ENCODE results near the gene KLK3. TPM values are rescaled to one million over a fixed set of nuclear protein-coding genes. Genes with fewer than 3 reads are reported as not detected.

The KLK3 gene
- polyA plus RNA-seq, 2 donors, result not detected

DNA sequence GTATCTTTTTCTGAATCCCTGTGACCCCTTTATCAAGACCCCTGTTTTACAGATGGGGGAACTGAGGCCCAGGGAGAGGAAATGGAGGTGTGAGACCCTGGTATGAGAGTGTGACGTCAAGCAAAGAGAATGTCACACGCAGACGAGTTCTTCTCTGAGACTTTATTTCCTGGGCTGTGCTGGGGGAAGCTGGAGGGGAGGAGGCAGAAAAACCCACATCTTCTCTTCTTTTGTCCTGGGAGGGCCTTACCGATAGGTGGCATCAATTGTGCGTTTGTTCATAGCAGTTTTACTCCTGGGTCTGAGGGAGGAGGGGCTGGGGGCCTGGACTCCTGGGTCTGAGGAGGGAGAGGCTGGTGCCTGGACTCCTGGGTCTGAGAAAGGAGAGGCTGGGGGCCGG is 16.5 kb upstream of the KLK3 start:
- Histone ChIP-seq H3K9me3 (ENCODE audit: control insufficient read depth in 2 of 2, insufficient read depth in 1 of 2, low read depth in 1 of 2, low read length in 1 of 2) (peaks cover 0 to 2% of the 10 kb centered on the region in 2 donors), H3K27me3 (ENCODE audit: control insufficient read depth in 1 of 2, insufficient read depth in 2 of 2, low read length in 2 of 2) (no peaks in the 10 kb centered on the region), H3K4me1 (ENCODE audit: control insufficient read depth in 2 of 2, insufficient read depth in 2 of 2, low read length in 1 of 2) (peaks cover 0 to 5% of the 10 kb centered on the region in 2 donors), H3K4me3 (ENCODE audit: low read depth in 1 of 2, low read length in 2 of 2) (no peak overlapping the region), H3K27ac (ENCODE audit: low read depth in 2 of 2, low read length in 1 of 2) (no peak overlapping the region), H3K36me3 (ENCODE audit: control insufficient read depth in 2 of 2, insufficient read depth in 2 of 2, low read length in 1 of 2) (no peaks in the 10 kb centered on the region)
- 16 to 19% methylated on average over 6 of the region's 6 CpGs for WGBS, 2 donors

DNA sequence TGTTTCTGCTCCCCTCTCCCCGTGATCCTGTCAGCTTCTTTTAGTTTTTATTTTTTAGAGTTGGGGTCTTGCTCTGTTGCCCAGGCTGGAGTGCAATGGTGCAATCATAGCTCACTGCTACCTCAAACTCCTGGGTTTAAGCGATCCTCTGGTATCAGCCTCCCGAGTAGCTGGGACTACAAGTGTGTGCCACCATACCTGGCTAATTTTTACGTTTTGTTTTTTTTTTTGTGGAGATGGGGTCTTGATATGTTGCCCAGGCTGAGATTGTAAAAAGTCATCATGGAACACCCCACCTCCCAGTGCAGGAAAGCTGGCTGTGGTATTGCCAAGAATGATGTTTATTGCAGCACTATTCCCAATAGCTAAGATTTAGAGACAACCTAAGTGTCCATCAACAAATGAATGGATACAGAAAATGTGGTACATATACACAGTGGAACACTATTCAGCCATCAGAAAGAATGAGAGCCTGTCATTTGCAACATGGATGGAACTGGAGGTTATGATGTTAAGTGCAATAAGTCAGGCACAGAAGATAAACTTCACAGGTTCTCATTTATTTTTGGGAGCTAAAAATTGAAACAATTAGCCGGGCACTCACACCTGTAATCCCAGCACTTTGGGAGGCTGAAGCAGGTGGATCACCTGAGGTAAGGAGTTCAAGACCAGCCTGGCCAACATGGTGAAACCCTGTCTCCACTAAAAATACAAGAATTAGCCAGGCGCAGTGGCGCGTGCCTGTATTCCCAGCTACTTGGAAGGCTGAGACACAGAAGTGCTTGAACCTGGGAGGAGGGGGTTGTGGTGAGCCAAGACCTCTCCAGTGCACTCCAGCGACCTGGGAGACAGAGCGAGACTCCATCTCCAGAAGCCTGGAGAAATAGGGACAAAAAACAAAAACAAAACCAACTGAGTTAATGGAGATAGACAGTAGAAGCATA is 14.7 kb upstream of the KLK3 start:
- H3K27me3 ChIP-seq (ENCODE audit: control insufficient read depth in 1 of 2, insufficient read depth in 2 of 2, low read length in 2 of 2), result no peaks in the 10 kb centered on the region
- H3K9me3 ChIP-seq (ENCODE audit: control insufficient read depth in 2 of 2, insufficient read depth in 1 of 2, low read depth in 1 of 2, low read length in 1 of 2), result peaks cover 4 to 7% of the 10 kb centered on the region in 2 donors
- 80 to 83% methylated on average over 10 of the region's 10 CpGs for WGBS, 2 donors
- no peak overlapping the region for H3K4me3 ChIP-seq (ENCODE audit: low read depth in 1 of 2, low read length in 2 of 2)
- no peaks in the 10 kb centered on the region for H3K36me3 ChIP-seq (ENCODE audit: control insufficient read depth in 2 of 2, insufficient read depth in 2 of 2, low read length in 1 of 2)
- H3K27ac ChIP-seq (ENCODE audit: low read depth in 2 of 2, low read length in 1 of 2), result no peak overlapping the region
- H3K4me1 ChIP-seq (ENCODE audit: control insufficient read depth in 2 of 2, insufficient read depth in 2 of 2, low read length in 1 of 2), result peaks cover 0 to 5% of the 10 kb centered on the region in 2 donors

DNA sequence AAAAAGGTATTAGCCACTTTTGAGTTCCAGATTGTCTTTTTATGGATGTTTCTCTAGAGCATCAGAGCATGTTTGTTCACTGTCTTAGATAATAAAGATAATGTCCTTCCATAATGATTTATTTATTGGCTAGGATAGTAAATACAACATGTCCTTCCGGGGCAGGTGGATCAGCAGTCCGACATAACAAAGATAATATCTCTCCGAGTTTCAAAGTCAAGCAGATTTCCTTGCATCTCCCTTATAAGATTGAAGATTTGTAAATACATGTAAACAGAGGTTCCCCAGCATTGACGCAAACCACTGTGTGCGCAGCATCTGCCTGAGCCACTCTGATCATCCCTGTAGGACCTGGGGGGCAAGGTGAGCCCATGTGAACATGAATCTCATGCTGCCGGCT is 12.6 kb upstream of the KLK3 start:
- H3K36me3 ChIP-seq (ENCODE audit: control insufficient read depth in 2 of 2, insufficient read depth in 2 of 2, low read length in 1 of 2), result no peaks in the 10 kb centered on the region
- no peak overlapping the region for H3K27ac ChIP-seq (ENCODE audit: low read depth in 2 of 2, low read length in 1 of 2)
- H3K4me1 ChIP-seq (ENCODE audit: control insufficient read depth in 2 of 2, insufficient read depth in 2 of 2, low read length in 1 of 2), result no peaks in the 10 kb centered on the region
- H3K4me3 ChIP-seq (ENCODE audit: low read depth in 1 of 2, low read length in 2 of 2), result no peak overlapping the region
- no peaks in the 10 kb centered on the region for H3K27me3 ChIP-seq (ENCODE audit: control insufficient read depth in 1 of 2, insufficient read depth in 2 of 2, low read length in 2 of 2)
- WGBS, 2 donors, result 70 to 72% methylated on average over 6 of the region's 6 CpGs
- H3K9me3 ChIP-seq (ENCODE audit: control insufficient read depth in 2 of 2, insufficient read depth in 1 of 2, low read depth in 1 of 2, low read length in 1 of 2), result peaks cover 4 to 7% of the 10 kb centered on the region in 2 donors

DNA sequence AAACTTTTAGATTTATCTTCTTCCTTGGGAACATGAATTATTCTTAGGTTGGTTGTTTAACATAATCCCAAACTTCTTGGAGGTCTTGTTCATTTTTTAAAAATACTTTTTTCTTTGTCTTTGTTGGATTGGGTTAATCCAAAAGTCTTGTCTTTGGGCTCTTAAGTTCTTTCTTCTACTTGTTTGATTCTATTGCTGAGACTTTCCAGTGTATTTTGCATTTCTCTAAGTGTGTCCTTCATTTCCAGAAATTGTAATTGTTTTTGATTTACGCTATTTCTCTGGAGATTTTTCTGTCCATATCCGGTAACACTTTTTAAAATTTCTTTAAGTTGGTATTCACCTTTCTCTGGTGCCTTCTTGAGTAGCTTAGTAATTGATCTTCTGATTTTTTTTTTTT is 11.5 kb upstream of the KLK3 start:
- Histone ChIP-seq H3K27ac (ENCODE audit: low read depth in 2 of 2, low read length in 1 of 2) (no peak overlapping the region), H3K27me3 (ENCODE audit: control insufficient read depth in 1 of 2, insufficient read depth in 2 of 2, low read length in 2 of 2) (no peaks in the 10 kb centered on the region), H3K36me3 (ENCODE audit: control insufficient read depth in 2 of 2, insufficient read depth in 2 of 2, low read length in 1 of 2) (no peaks in the 10 kb centered on the region), H3K4me1 (ENCODE audit: control insufficient read depth in 2 of 2, insufficient read depth in 2 of 2, low read length in 1 of 2) (no peaks in the 10 kb centered on the region), H3K4me3 (ENCODE audit: low read depth in 1 of 2, low read length in 2 of 2) (no peak overlapping the region), H3K9me3 (ENCODE audit: control insufficient read depth in 2 of 2, insufficient read depth in 1 of 2, low read depth in 1 of 2, low read length in 1 of 2) (peaks cover 4 to 7% of the 10 kb centered on the region in 2 donors)
- WGBS, 2 donors, result 93 to 96% methylated on average over 2 of the region's 2 CpGs

DNA sequence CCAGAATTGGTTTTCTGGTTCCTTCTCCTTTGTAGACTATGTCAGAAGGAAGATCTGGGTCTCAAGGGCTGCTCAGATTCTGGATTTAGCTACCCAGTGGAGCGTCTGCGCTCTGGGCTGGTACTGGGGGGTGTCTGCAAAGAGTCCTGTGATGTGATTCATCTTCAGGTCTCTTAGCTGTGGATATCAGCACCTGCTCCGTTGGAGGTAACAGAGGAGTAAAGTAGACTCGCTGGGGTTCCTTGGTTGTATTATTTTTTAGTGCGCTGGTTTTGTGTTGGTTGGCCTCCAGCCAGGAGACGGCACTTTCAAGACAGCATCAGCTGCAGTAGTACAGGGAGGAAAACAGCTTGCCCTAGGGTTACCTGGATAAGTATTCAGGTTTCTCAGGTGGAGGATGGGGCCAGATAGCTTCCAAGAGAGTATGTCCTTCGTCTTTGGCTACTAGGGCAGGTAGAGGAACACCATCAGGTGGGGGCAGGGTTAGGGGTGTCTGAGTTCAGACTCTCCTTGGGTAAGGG is 11.0 kb upstream of the KLK3 start:
- Histone ChIP-seq H3K27ac (ENCODE audit: low read depth in 2 of 2, low read length in 1 of 2) (no peak overlapping the region), H3K4me3 (ENCODE audit: low read depth in 1 of 2, low read length in 2 of 2) (no peak overlapping the region), H3K27me3 (ENCODE audit: control insufficient read depth in 1 of 2, insufficient read depth in 2 of 2, low read length in 2 of 2) (no peaks in the 10 kb centered on the region), H3K36me3 (ENCODE audit: control insufficient read depth in 2 of 2, insufficient read depth in 2 of 2, low read length in 1 of 2) (no peaks in the 10 kb centered on the region), H3K9me3 (ENCODE audit: control insufficient read depth in 2 of 2, insufficient read depth in 1 of 2, low read depth in 1 of 2, low read length in 1 of 2) (peaks cover 4 to 7% of the 10 kb centered on the region in 2 donors), H3K4me1 (ENCODE audit: control insufficient read depth in 2 of 2, insufficient read depth in 2 of 2, low read length in 1 of 2) (no peaks in the 10 kb centered on the region)
- 74 to 75% methylated on average over 7 of the region's 7 CpGs for WGBS, 2 donors

DNA sequence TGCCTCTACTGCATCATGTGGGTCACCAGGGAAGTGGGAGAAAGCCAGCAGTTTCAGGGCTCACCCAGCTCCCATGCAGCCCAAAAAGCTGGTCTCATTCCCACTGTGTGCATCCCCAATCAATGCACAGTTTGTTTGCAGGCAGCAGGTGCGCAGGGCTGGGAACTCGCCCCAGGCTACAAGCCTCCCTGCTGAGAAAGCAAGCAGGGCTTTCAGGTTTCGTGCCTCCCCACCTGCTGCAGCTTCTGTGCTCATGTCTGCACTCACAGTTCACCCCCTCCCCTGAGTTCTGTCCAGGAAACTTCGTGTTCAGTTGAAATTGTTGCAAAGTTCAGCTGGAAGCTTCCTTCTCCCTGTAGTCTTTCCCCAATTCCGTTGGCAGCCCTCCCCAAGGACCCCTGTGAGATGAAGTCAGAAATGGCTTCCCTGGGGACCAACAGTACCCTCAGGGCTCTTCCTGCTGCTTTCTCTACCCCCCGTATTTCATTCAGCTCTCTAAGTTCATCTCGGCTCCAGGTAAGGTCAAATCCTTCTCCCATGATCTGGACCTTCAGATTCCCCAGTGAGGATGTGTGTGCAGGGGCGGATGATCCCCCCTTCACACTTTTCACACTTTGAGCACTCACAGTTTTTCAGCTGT is 10.3 kb upstream of the KLK3 start:
- H3K27me3 ChIP-seq (ENCODE audit: control insufficient read depth in 1 of 2, insufficient read depth in 2 of 2, low read length in 2 of 2), result no peaks in the 10 kb centered on the region
- no peak overlapping the region for H3K4me3 ChIP-seq (ENCODE audit: low read depth in 1 of 2, low read length in 2 of 2)
- no peaks in the 10 kb centered on the region for H3K36me3 ChIP-seq (ENCODE audit: control insufficient read depth in 2 of 2, insufficient read depth in 2 of 2, low read length in 1 of 2)
- WGBS, 2 donors, result 56 to 60% methylated on average over 8 of the region's 8 CpGs
- no peak overlapping the region for H3K27ac ChIP-seq (ENCODE audit: low read depth in 2 of 2, low read length in 1 of 2)
- H3K4me1 ChIP-seq (ENCODE audit: control insufficient read depth in 2 of 2, insufficient read depth in 2 of 2, low read length in 1 of 2), result no peaks in the 10 kb centered on the region
- peaks cover 4 to 7% of the 10 kb centered on the region in 2 donors for H3K9me3 ChIP-seq (ENCODE audit: control insufficient read depth in 2 of 2, insufficient read depth in 1 of 2, low read depth in 1 of 2, low read length in 1 of 2)

DNA sequence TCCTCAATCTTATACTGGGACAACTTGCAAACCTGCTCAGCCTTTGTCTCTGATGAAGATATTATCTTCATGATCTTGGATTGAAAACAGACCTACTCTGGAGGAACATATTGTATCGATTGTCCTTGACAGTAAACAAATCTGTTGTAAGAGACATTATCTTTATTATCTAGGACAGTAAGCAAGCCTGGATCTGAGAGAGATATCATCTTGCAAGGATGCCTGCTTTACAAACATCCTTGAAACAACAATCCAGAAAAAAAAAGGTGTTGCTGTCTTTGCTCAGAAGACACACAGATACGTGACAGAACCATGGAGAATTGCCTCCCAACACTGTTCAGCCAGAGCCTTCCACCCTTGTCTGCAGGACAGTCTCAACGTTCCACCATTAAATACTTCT is 4.0 kb upstream of the KLK3 start:
- Histone ChIP-seq H3K4me1 (ENCODE audit: control insufficient read depth in 2 of 2, insufficient read depth in 2 of 2, low read length in 1 of 2) (no peaks in the 10 kb centered on the region), H3K27me3 (ENCODE audit: control insufficient read depth in 1 of 2, insufficient read depth in 2 of 2, low read length in 2 of 2) (peaks cover 0 to 3% of the 10 kb centered on the region in 2 donors)

DNA sequence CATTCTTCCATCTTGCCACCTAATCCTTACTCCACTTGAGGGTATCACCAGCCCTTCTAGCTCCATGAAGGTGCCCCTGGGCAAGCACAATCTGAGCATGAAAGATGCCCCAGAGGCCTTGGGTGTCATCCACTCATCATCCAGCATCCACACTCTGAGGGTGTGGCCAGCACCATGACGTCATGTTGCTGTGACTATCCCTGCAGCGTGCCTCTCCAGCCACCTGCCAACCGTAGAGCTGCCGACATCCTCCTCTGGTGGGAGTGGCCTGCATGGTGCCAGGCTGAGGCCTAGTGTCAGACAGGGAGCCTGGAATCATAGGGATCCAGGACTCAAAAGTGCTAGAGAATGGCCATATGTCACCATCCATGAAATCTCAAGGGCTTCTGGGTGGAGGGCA is 3.1 kb upstream of the KLK3 start:
- H3K4me3 ChIP-seq (ENCODE audit: low read depth in 1 of 2, low read length in 2 of 2), result no peak overlapping the region
- no peak overlapping the region for H3K27ac ChIP-seq (ENCODE audit: low read depth in 2 of 2, low read length in 1 of 2)
- no peaks in the 10 kb centered on the region for H3K4me1 ChIP-seq (ENCODE audit: control insufficient read depth in 2 of 2, insufficient read depth in 2 of 2, low read length in 1 of 2)
- H3K27me3 ChIP-seq (ENCODE audit: control insufficient read depth in 1 of 2, insufficient read depth in 2 of 2, low read length in 2 of 2), result peaks cover 0 to 3% of the 10 kb centered on the region in 2 donors
- H3K9me3 ChIP-seq (ENCODE audit: control insufficient read depth in 2 of 2, insufficient read depth in 1 of 2, low read depth in 1 of 2, low read length in 1 of 2), result no peaks in the 10 kb centered on the region
- WGBS, 2 donors, result 74 to 81% methylated on average over 4 of the region's 4 CpGs
- H3K36me3 ChIP-seq (ENCODE audit: control insufficient read depth in 2 of 2, insufficient read depth in 2 of 2, low read length in 1 of 2), result no peaks in the 10 kb centered on the region

More for the DNA sequence above, 4.0 kb upstream of the KLK3 start:
- no peaks in the 10 kb centered on the region for H3K9me3 ChIP-seq (ENCODE audit: control insufficient read depth in 2 of 2, insufficient read depth in 1 of 2, low read depth in 1 of 2, low read length in 1 of 2)
- H3K4me3 ChIP-seq (ENCODE audit: low read depth in 1 of 2, low read length in 2 of 2), result no peak overlapping the region
- H3K36me3 ChIP-seq (ENCODE audit: control insufficient read depth in 2 of 2, insufficient read depth in 2 of 2, low read length in 1 of 2), result no peaks in the 10 kb centered on the region
- no peak overlapping the region for H3K27ac ChIP-seq (ENCODE audit: low read depth in 2 of 2, low read length in 1 of 2)
- WGBS, 2 donors, result 38 to 57% methylated on average over 3 of the region's 3 CpGs

DNA sequence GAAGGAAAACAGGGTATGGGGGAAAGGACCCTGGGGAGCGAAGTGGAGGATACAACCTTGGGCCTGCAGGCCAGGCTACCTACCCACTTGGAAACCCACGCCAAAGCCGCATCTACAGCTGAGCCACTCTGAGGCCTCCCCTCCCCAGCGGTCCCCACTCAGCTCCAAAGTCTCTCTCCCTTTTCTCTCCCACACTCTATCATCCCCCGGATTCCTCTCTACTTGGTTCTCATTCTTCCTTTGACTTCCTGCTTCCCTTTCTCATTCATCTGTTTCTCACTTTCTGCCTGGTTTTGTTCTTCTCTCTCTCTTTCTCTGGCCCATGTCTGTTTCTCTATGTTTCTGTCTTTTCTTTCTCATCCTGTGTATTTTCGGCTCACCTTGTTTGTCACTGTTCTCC is 2.7 kb downstream of the KLK3 start:
- peaks cover 0 to under 1% of the 10 kb centered on the region in 2 donors for H3K27me3 ChIP-seq (ENCODE audit: control insufficient read depth in 1 of 2, insufficient read depth in 2 of 2, low read length in 2 of 2)
- H3K4me1 ChIP-seq (ENCODE audit: control insufficient read depth in 2 of 2, insufficient read depth in 2 of 2, low read length in 1 of 2), result peaks cover 0 to 7% of the 10 kb centered on the region in 2 donors
- no peaks in the 10 kb centered on the region for H3K36me3 ChIP-seq (ENCODE audit: control insufficient read depth in 2 of 2, insufficient read depth in 2 of 2, low read length in 1 of 2)
- H3K9me3 ChIP-seq (ENCODE audit: control insufficient read depth in 2 of 2, insufficient read depth in 1 of 2, low read depth in 1 of 2, low read length in 1 of 2), result peaks cover 0 to 2% of the 10 kb centered on the region in 2 donors
- H3K27ac ChIP-seq (ENCODE audit: low read depth in 2 of 2, low read length in 1 of 2), result no peak overlapping the region
- H3K4me3 ChIP-seq (ENCODE audit: low read depth in 1 of 2, low read length in 2 of 2), result no peak overlapping the region
- 67 to 74% methylated on average over 3 to 6 of the region's 6 CpGs for WGBS, 2 donors
